Measurements from ENCODE around the gene TM4SF1.

Gene TM4SF1

GRCh38 chr3:149368674-149369497, 8.6 kb downstream of the TM4SF1 start:
- TF ChIP-seq CTCF (IDR thresholded peaks at IDR 0.05; ENCODE audit: low read depth, low read length) = no peak

GRCh38 chr3:149368201-149368673, 9.2 kb downstream of the TM4SF1 start:
- no peak overlapping the region for H3K4me3 ChIP-seq (ENCODE audit: low read depth, low read length)
- no peak for TF ChIP-seq CTCF (IDR thresholded peaks at IDR 0.05; ENCODE audit: low read depth, low read length)

More at GRCh38 chr3:149368674-149369497, 8.6 kb downstream of the TM4SF1 start:
- no peak overlapping the region for H3K4me3 ChIP-seq (ENCODE audit: low read depth, low read length)

- no peak for TF ChIP-seq CTCF (IDR thresholded peaks at IDR 0.05; ENCODE audit: low read depth, low read length)
- H3K4me3 ChIP-seq (ENCODE audit: low read depth, low read length) = no peak overlapping the region
These were observed 10.3 kb downstream of the TM4SF1 start for GRCh38 chr3:149366941-149367840.

GRCh38 chr3:149366031-149366430, 11.4 kb downstream of the TM4SF1 start:
- H3K4me3 ChIP-seq (ENCODE audit: low read depth, low read length) = no peak overlapping the region
- no peak for TF ChIP-seq CTCF (IDR thresholded peaks at IDR 0.05; ENCODE audit: low read depth, low read length)

- no peak for TF ChIP-seq CTCF (IDR thresholded peaks at IDR 0.05; ENCODE audit: low read depth, low read length)
- H3K4me3 ChIP-seq (ENCODE audit: low read depth, low read length) = no peak overlapping the region
These were observed 12.8 kb downstream of the TM4SF1 start for GRCh38 chr3:149364624-149365023.

GRCh38 chr3:149363053-149363452, 14.4 kb downstream of the TM4SF1 start:
- H3K4me3 ChIP-seq (ENCODE audit: low read depth, low read length) = no peak overlapping the region
- no peak for TF ChIP-seq CTCF (IDR thresholded peaks at IDR 0.05; ENCODE audit: low read depth, low read length)

All from WI38 (cell line).